Uterus (tissue), 2 donors: ENCODE data around the gene MSMO1.

Source experiments
- POLR2A ChIP-seq, 2 donors: fragments of 450-650 bp; IDR thresholded peaks; one replicate each; pipeline ENCODE4 v1.6.1; 2016; ENCODE audit warnings: antibody characterized with exemption in 2 of 2, mild to moderate bottlenecking in 1 of 2, moderate library complexity in 1 of 2
- TF ChIP-seq, protein P1 (sequence below), 4 experiments: fragments of 200-600 bp in 2 of 4; fragments of 450-650 bp in 2 of 4; sonication (generic) in 2 of 4; IDR thresholded peaks; one replicate each; pipeline ENCODE4 v1.5.1; 2016 to 2019; ENCODE audit warnings: antibody characterized with exemption in 4 of 4, mild to moderate bottlenecking in 2 of 4, moderate library complexity in 1 of 4

DNA sequence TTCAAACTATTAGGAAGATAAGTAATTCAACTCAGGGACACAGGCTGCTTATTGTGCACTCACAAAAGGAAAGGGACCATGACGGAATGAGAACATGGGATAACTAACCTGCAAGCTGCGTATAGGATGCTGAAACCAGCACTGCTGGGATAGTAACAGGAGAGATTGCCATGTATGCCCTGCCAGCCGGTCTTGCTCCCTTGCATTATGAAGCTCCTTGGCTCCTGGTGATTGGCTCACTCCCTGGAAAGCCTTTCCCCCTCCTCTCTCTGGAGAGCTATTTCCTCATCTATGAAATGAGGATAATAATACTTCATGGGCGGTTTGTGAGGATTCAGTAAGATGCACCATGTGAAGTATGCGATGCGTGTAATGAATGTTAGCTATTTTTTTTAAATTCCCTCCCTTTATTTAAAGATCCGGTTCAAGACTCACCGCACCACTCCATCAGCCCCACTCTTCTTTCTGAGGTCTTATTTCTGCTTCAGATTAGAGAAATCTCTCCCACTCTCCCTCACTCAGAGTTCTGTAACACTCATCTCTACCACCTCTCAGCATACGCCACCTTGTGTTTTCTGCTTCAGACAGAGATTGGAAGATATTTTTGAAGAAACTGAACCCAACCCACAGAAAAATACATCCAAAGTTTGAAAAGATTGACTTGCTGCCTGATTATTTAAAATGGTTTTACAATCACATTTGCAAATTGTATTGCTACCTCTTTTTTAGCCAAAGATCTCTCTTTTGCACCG, 18.4 kb downstream of the MSMO1 start:
- TF ChIP-seq, protein P1, sequence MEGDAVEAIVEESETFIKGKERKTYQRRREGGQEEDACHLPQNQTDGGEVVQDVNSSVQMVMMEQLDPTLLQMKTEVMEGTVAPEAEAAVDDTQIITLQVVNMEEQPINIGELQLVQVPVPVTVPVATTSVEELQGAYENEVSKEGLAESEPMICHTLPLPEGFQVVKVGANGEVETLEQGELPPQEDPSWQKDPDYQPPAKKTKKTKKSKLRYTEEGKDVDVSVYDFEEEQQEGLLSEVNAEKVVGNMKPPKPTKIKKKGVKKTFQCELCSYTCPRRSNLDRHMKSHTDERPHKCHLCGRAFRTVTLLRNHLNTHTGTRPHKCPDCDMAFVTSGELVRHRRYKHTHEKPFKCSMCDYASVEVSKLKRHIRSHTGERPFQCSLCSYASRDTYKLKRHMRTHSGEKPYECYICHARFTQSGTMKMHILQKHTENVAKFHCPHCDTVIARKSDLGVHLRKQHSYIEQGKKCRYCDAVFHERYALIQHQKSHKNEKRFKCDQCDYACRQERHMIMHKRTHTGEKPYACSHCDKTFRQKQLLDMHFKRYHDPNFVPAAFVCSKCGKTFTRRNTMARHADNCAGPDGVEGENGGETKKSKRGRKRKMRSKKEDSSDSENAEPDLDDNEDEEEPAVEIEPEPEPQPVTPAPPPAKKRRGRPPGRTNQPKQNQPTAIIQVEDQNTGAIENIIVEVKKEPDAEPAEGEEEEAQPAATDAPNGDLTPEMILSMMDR (IDR thresholded peaks at IDR 0.05): no peak
- no peak for TF ChIP-seq POLR2A (IDR thresholded peaks at IDR 0.05)
